ENCODE measurements around the gene PRPH. TPM values are rescaled to one million over a fixed set of nuclear protein-coding genes. Genes with fewer than 3 reads are reported as not detected.
A peak's percentile ranks its signal among the peaks of the same experiment; 100 is the strongest.

PRPH gene
- total and polyA plus RNA-seq, 2 of the 8 experiments (the other 6 are each of a cell fraction or from before 2014, with no cell fraction given), result 0.79 to 1.4 TPM

DNA sequence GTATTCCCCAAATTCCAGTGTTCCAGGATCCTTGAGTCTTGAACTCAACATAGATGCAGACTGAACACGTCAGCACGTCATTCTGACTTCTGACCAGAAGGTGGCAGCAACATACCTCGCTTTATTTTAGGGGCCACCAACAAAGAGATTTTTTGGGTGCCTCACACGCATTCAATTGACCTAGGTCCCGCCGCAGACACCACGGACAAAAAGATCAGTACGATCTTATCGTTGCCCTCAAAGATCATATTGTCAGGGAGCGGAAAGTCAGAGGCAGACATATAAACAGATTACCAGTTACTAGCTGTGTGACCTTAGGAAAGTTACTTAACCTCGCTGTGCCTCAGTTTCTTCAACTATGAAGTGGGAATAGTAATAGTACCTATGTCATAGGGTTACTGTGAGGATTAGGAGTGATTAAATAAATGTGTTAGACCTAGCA is 6.5 kb upstream of the PRPH start:
- Histone ChIP-seq H3K23me2 (ENCODE audit: low read depth, low read length) (peaks cover 1% of the 10 kb centered on the region; the same call in 1 of the 2 replicates), H2BK15ac (ENCODE audit: low read length) (no peak overlapping the region), H2AFZ (ENCODE audit: low read length) (no peak overlapping the region), H3K4me2 (ENCODE audit: insufficient read depth in 1 of 2, low read depth in 2 of 2, low read length in 2 of 2) (no peak overlapping the region), H3K14ac (ENCODE audit: insufficient read length) (no peak overlapping the region), H2BK120ac (replicated peaks; ENCODE audit: low read depth, low read length) (no peak overlapping the region), H3K23ac (ENCODE audit: insufficient read length) (no peak overlapping the region), H3K4me3 (ENCODE audit: extremely low read depth in 1 of 4, insufficient read depth in 2 of 4, low read depth in 3 of 4, low read length in 4 of 4) (no peak overlapping the region), H3K18ac (ENCODE audit: extremely low read depth, low read length) (no peak overlapping the region), H3K56ac (replicated peaks; ENCODE audit: insufficient read length, low read depth, low read length) (no peak overlapping the region), H3K9ac (replicated peaks in 1 of 4; ENCODE audit: extremely low read depth in 1 of 4, low read depth in 3 of 4, low read length in 3 of 4) (no peak overlapping the region), H2BK5ac (ENCODE audit: low read depth, low read length) (no peak overlapping the region), H3K79me2 (ENCODE audit: control insufficient read depth in 1 of 2, insufficient read depth in 2 of 2, low read length in 2 of 2) (no peaks in the 10 kb centered on the region), H3K36me3 (ENCODE audit: control insufficient read depth in 2 of 4, insufficient read depth in 4 of 4, low read length in 3 of 4) (no peaks in the 10 kb centered on the region), H3K27me3 (replicated peaks in 1 of 4; ENCODE audit: control insufficient read depth in 3 of 4, extremely low read depth in 1 of 4, insufficient read depth in 3 of 4, low read length in 3 of 4) (peaks cover 4 to 17% (median 16%) of the 10 kb centered on the region in 4 experiments), H4K5ac (ENCODE audit: insufficient read length, low read depth, low read length) (no peak overlapping the region), H3K4ac (replicated peaks; ENCODE audit: insufficient read length, low read depth, low read length) (no peak overlapping the region), H2AK5ac (ENCODE audit: low read depth, low read length) (no peak overlapping the region), H4K8ac (ENCODE audit: extremely low read depth, insufficient read depth, low read length) (no peak overlapping the region), H3K79me1 (ENCODE audit: low read depth, low read length) (no peaks in the 10 kb centered on the region), H4K91ac (replicated peaks; ENCODE audit: insufficient read length, low read length) (no peak overlapping the region), H4K20me1 (replicated peaks in 1 of 2; ENCODE audit: control insufficient read depth in 1 of 2, insufficient read depth in 2 of 2, low read length in 2 of 2) (no peaks in the 10 kb centered on the region), H2BK12ac (ENCODE audit: low read depth, low read length) (no peak overlapping the region), H3K27ac (ENCODE audit: low read depth, low read length) (no peak overlapping the region), H3K9me3 (ENCODE audit: insufficient read depth in 2 of 2, low read depth in 1 of 2, low read length in 1 of 2) (no peaks in the 10 kb centered on the region), H3K4me1 (replicated peaks in 1 of 4; ENCODE audit: control insufficient read depth in 3 of 4, insufficient read depth in 4 of 4, low read length in 3 of 4) (peaks cover 0 to 9% (median 7%) of the 10 kb centered on the region in 4 experiments; a peak in 5 of 7 replicates), H2BK20ac (ENCODE audit: low read length) (no peak overlapping the region)
- FAIRE-seq, result peak; percentile 98
- peak in 1 of 2 experiments; percentile 82 for DNase-seq (ENCODE audit: low read depth in 1 of 2, low spot score in 2 of 2)
- ChIA-PET CTCF (ENCODE audit: partially characterized antibody) (interaction anchor here (0.6 to 17.0 kb wide), 37 partner anchors 8 to 500 kb away, joined by 3 to 276 read pairs (median 4); partner anchors contain the start of genes C1QL4, DNAJC22, KCNH3 and PRPH), POLR2A (ENCODE audit: partially characterized antibody) (interaction anchor here (1.2 to 1.6 kb wide), 3 partner anchors 18 to 59 kb away, joined by 3 read pairs; no protein-coding TSS in a partner anchor)
- 17% methylated on average over 11 of the region's 11 CpGs; no CpG with 5 or more reads in 1 of the 2 experiments for WGBS, 2 experiments (ENCODE audit: extremely low coverage in 1 of 2, insufficient coverage in 1 of 2, insufficient read length in 1 of 2, insufficient replicate concordance in 2 of 2, low coverage in 1 of 2, low lambda C conversion rate in 2 of 2, missing lambda C conversion rate in 1 of 2)
- TF ChIP-seq RNF2 (IDR thresholded peaks at IDR 0.05; ENCODE audit: borderline replicate concordance, low read depth, low read length, missing control alignments, poor library complexity, severe bottlenecking), result no peak
- no peak for TF ChIP-seq PHF8 (conservative IDR thresholded peaks at IDR 0.05; ENCODE audit: low read depth, low read length)
- peak; percentile 96 for TF ChIP-seq KDM1A (IDR thresholded peaks at IDR 0.05; ENCODE audit: borderline replicate concordance, low read length)
- no peak for TF ChIP-seq EZH2 (IDR thresholded peaks at IDR 0.05; ENCODE audit: low read depth, low read length, severe bottlenecking)
- no peak for TF ChIP-seq SIRT6 (IDR thresholded peaks at IDR 0.05; ENCODE audit: low read length)
- TF ChIP-seq POLR2A (IDR thresholded peaks at IDR 0.05; ENCODE audit: control extremely low read depth in 1 of 2, low read depth in 2 of 2, low read length in 2 of 2), result no peak
- TF ChIP-seq RBBP5 (IDR thresholded peaks at IDR 0.05; ENCODE audit: borderline replicate concordance, low read depth, low read length), result no peak
- no peak for TF ChIP-seq TBP (IDR thresholded peaks at IDR 0.05; ENCODE audit: low read depth, low read length)
- TF ChIP-seq TAF7 (optimal IDR thresholded peaks at IDR 0.05; ENCODE audit: borderline replicate concordance, low read depth, low read length), result no peak
- peak; percentile 58; the same call in 1 of the 2 replicates for TF ChIP-seq JUND (IDR thresholded peaks at IDR 0.05; ENCODE audit: low read length)
- no peak for TF ChIP-seq POU5F1 (IDR thresholded peaks at IDR 0.05; ENCODE audit: low read depth, low read length)
- no peak for TF ChIP-seq MAFK (IDR thresholded peaks at IDR 0.05; ENCODE audit: low read depth, low read length)
- TF ChIP-seq SP4 (IDR thresholded peaks at IDR 0.05; ENCODE audit: low read length), result no peak
- peak; percentile 84 to 86 for TF ChIP-seq RAD21 (IDR thresholded peaks at IDR 0.05 in 1 of 2, conservative IDR thresholded peaks at IDR 0.05 in 1 of 2; ENCODE audit: low read depth in 2 of 2, low read length in 2 of 2)

Measured in H1 (cell line).